ENCODE results near the gene ARAP3. TPM values are rescaled to one million over a fixed set of nuclear protein-coding genes. Genes with fewer than 3 reads are reported as not detected.

Gene ARAP3
- polyA plus RNA-seq, 3 donors from 2014 or later = 0.68 to 1.3 TPM; not detected in 1

DNA sequence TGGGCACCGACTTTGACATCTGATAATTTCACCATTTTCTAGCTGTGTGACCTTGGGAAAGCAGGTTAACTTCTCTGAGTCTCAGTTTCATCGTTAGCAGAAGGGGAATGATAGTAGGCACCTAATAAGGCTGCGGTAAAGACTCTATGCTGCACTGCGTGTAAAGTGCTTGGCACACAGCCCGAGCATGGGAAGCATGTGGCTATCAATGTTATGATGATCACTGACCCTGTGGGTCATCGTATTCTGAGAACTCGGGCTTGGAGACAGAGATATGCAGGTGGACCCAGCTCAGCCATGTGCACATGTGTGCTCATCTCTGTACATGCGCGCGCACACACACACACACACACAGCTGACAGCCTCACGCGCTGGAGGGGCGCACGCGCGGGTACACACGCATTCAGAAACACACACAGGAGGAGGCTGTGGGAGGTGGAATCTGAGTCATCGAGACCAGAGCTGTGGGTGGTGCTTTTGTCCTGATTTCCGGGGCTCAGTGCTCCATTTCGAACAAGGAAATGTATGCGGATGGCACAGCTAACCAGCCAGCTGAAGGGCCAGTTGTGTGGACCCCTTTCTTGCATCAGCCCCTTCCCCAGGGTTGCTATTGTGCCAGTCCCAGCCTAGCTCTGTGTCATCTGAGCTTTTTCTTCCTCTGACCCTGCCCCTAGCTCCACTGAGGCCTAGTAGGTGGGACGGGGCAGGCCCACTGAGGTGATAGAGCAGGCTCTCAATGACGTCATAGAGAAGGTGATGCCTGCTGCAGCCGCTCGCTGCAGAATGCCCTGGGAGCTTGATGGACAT, 11.1 kb upstream of the ARAP3 start:
- H3K36me3 Mint-ChIP-seq = no peaks in the 10 kb centered on the region
- peaks cover 3 to 6% (median 6%) of the 10 kb centered on the region in 3 donors for H3K27me3 Mint-ChIP-seq (ENCODE audit: low read depth in 3 of 3)
- peak overlapping the region in 3 of 5 donors; percentile 61 to 84 (median 83) for H3K4me3 Mint-ChIP-seq
- peak in 1 of 3 donors; percentile 50 for DNase-seq
- peaks cover 11 to 12% of the 10 kb centered on the region in 2 donors for H3K4me1 Mint-ChIP-seq
- no peaks in the 10 kb centered on the region for H3K9me3 Mint-ChIP-seq
- peak overlapping the region in 2 of 6 donors; percentile 61 to 70 for H3K27ac Mint-ChIP-seq

DNA sequence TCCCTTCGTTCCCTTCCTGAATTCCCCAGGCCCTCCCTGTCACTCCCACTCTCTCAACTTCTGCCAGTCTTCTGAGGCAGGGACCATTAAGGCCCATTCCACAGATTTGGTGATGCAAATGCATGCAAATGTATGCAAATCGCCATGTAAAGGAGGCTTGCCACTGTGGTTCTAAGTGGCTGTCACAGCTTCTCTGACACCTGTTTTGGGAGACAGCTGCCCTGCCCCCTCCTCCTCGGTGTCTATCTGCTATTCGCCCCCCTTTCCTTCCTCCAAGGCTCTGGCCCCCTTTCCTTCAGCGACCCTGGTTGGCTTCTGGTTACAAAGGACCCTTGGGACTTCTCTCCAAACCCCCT, 10.5 kb upstream of the ARAP3 start:
- H3K4me1 Mint-ChIP-seq = peaks cover 11 to 12% of the 10 kb centered on the region in 2 donors
- peak overlapping the region; percentile 56 to 84 (median 75) for H3K4me3 Mint-ChIP-seq
- no peaks in the 10 kb centered on the region for H3K36me3 Mint-ChIP-seq
- peaks cover 3 to 6% (median 6%) of the 10 kb centered on the region in 3 donors for H3K27me3 Mint-ChIP-seq (ENCODE audit: low read depth in 3 of 3)
- peak overlapping the region in 1 of 6 donors; percentile 51 for H3K27ac Mint-ChIP-seq
- DNase-seq = no peak
- H3K9me3 Mint-ChIP-seq = no peaks in the 10 kb centered on the region

DNA sequence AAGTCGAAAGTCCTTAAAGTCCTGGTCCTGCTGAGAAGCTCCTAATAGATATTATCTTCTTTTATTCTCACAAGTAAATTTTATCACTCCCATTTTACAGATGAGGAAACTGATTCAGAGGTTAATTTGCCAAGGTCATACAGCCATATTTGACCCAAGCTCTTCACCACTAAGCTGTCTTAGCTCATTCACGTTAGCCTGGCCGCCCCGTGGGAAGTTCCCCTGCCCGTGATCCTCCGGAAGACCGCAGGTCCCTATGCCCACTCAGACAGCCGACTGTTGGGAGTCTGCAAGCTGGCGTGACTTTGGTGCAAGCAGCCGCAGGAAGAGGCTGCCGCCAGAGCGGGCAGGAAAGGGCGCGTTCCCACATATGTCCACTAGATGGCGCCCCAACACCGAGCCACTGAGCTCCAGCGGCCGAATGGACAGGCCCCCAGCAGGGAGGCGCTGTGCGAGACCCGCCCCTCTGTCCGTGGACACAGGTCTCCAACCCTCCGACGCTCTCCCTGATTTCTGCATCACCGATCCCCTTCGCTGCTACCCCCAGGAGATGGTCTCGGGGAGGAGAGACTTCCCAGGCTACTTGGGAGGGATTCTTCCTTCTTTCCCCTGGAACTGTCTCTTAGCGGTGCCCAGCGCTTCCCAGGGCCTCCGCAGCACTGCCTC, 10.0 kb upstream of the ARAP3 start:
- no peaks in the 10 kb centered on the region for H3K9me3 Mint-ChIP-seq
- H3K27me3 Mint-ChIP-seq (ENCODE audit: low read depth in 3 of 3) = peaks cover 3 to 6% (median 6%) of the 10 kb centered on the region in 3 donors
- DNase-seq = peak; percentile 81 to 85 (median 82)
- H3K4me1 Mint-ChIP-seq = peaks cover 11 to 12% of the 10 kb centered on the region in 2 donors
- no peaks in the 10 kb centered on the region for H3K36me3 Mint-ChIP-seq
- H3K27ac Mint-ChIP-seq = peak overlapping the region in 1 of 6 donors; percentile 51
- H3K4me3 Mint-ChIP-seq = peak overlapping the region; percentile 56 to 84 (median 75)

DNA sequence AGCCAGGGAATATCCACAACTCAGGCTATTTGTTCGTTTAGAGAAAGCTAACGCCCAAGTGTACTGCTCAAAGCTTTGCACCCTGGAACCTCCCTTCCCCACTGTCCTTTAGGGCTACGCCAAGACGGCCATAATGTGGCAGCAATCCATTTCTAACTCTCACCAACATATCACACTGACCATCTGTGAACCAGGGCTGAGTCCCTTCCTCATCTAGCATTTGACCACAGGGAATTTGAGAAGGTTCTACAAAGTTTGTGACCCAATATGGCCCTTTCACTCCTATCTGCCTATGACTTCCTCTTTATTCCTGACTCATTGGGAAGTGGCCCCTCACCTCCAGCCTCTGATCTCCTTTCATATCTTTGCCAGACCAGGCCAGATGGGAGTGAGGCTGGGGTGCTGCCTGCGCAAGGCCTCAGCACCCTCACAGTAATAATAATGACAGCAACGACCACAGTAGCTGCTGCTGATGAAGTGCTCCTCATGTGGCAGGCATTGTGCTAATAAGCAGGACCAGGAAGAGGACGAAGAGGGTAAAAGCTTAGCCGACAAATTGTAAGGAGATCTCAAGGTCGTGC, 9.3 kb upstream of the ARAP3 start:
- Mint-ChIP-seq H3K36me3 (no peaks in the 10 kb centered on the region), H3K4me3 (no peak overlapping the region), H3K4me1 (peaks cover 11 to 12% of the 10 kb centered on the region in 2 donors), H3K27me3 (ENCODE audit: low read depth in 3 of 3) (peaks cover 3 to 6% (median 6%) of the 10 kb centered on the region in 3 donors), H3K27ac (peak overlapping the region in 1 of 6 donors; percentile 55), H3K9me3 (no peaks in the 10 kb centered on the region)
- no peak for DNase-seq

DNA sequence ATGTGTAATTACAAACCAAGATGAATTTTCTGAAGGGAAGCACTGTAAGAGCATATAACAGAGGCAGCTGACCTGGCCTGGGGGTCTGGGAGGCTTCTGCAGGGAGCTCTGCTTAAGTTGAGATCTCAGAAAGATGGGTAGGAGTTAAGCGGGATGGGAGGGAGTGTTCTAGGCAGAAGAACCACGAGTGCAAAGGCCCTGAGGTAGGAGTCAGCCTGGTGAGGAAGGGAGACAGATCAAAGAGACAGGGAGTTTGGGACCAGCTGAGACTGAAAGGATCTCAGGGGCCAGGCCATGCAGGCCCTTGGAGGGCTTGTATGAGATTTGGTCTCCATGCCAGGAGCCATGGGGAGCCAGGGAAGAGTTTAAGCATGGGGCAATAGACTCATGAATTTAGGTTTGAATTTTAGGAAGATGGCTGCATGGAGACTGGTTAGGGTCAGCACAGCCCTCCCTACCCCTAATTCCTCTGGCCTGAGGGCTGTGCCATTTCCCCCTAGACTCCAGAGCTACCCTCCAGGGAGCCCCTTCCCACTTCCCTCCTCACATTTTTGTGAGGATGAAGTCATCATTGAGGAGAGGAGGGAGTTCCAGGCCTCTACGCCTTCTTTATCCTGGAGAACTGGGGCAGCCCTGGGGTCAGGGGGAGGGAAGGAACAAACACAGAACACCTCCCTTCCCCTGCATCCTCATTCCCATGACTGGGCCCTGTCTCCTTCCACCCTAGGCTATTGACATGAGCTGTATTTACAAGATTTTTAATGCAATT, 4.8 kb upstream of the ARAP3 start:
- peaks cover 20 to 27% of the 10 kb centered on the region in 2 donors for H3K4me1 Mint-ChIP-seq
- peaks cover 7 to 13% (median 12%) of the 10 kb centered on the region in 3 donors for H3K27me3 Mint-ChIP-seq (ENCODE audit: low read depth in 3 of 3)
- H3K9me3 Mint-ChIP-seq = no peaks in the 10 kb centered on the region
- no peak overlapping the region for H3K4me3 Mint-ChIP-seq
- DNase-seq = no peak
- peak overlapping the region in 1 of 6 donors; percentile 2 for H3K27ac Mint-ChIP-seq
- H3K36me3 Mint-ChIP-seq = no peaks in the 10 kb centered on the region

DNA sequence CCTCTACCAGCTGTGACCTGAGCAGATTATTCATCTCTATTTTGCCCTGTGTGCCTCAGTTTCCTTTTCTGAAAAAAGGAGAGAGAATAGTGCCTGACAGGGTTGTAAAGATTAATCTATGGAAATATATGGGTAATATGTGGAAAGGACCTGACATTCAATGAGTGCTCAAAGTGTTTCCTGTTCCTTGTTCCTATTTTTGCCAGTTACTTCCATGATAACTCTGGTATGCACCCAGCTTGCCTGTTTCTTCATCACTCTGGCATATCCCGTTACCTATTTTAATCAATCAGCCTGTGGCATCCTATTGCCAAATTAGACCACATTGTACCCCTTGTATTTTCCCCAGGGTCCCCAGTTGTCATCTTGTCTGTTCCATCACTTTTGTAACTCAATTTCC, 3.6 kb upstream of the ARAP3 start:
- peaks cover 7 to 18% (median 8%) of the 10 kb centered on the region in 3 donors for H3K27me3 Mint-ChIP-seq (ENCODE audit: low read depth in 3 of 3)
- peak overlapping the region in 3 of 6 donors; percentile 34 to 69 (median 41) for H3K27ac Mint-ChIP-seq
- H3K36me3 Mint-ChIP-seq = no peaks in the 10 kb centered on the region

DNA sequence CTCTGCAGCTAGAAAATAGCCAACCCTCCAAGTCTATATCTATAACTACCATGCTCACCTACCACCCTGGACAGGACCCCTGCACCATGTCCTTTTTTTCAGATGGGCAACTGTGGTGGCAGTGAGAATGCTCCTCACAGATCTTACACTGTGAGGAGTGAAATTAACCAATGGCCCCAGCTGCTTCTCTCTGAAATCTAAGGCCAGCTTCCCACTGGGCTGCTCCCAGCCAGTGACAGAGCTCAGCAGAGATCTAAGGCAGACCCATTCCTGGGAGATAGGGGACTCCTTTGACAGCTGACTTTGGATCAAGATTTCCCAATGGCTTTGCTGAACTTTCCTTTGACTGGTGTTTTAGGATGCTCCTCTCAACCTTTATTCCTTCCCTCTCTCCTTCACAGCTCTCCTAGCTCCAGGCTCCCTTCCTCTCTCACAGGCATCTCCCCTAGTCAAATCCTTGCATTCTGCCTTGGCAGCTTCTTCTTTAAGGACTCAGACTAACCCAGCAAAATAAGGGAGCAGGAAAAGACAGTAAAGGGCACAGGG, 1.6 kb upstream of the ARAP3 start:
- Mint-ChIP-seq H3K4me1 (peaks cover 28 to 38% of the 10 kb centered on the region in 2 donors), H3K27ac (peak overlapping the region; percentile 50 to 98 (median 88)), H3K4me3 (peak overlapping the region; percentile 55 to 94 (median 89)), H3K9me3 (no peaks in the 10 kb centered on the region), H3K36me3 (no peaks in the 10 kb centered on the region), H3K27me3 (ENCODE audit: low read depth in 3 of 3) (peaks cover 8 to 15% (median 9%) of the 10 kb centered on the region in 3 donors)
- DNase-seq = no peak

More for the DNA sequence above, 3.6 kb upstream of the ARAP3 start:
- Mint-ChIP-seq H3K4me1 (peaks cover 28 to 36% of the 10 kb centered on the region in 2 donors), H3K4me3 (peak overlapping the region in 1 of 5 donors; percentile 10), H3K9me3 (no peaks in the 10 kb centered on the region)
- DNase-seq = no peak

DNA sequence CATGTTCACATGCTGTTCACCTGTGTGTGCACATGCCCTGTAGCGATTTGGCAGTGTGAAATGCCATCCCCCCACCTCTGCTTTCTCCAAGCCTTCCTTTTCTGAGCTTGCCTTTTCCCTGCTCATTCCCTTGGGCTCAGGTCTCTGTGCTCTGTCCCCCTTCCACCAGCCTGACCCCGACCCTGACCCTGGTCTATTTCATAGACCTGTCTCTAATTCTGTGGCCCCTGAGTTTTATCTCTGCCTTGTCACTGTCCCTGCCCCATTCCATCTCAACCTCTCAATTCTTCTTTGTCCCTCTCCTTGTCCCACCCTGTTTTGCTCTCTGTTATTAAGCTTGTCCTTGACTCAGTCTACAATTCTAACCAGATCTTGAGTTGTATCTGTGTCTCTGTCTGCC, 735 bp downstream of the ARAP3 start:
- Mint-ChIP-seq H3K4me1 (peaks cover 28 to 38% of the 10 kb centered on the region in 2 donors), H3K4me3 (peak overlapping the region; percentile 68 to 89 (median 78)), H3K27me3 (ENCODE audit: low read depth in 3 of 3) (peaks cover 8 to 15% (median 11%) of the 10 kb centered on the region in 3 donors), H3K36me3 (peaks cover 0 to 3% (median 0%) of the 10 kb centered on the region in 3 donors), H3K9me3 (no peaks in the 10 kb centered on the region), H3K27ac (peak overlapping the region; percentile 56 to 88 (median 72))
- no peak for DNase-seq

DNA sequence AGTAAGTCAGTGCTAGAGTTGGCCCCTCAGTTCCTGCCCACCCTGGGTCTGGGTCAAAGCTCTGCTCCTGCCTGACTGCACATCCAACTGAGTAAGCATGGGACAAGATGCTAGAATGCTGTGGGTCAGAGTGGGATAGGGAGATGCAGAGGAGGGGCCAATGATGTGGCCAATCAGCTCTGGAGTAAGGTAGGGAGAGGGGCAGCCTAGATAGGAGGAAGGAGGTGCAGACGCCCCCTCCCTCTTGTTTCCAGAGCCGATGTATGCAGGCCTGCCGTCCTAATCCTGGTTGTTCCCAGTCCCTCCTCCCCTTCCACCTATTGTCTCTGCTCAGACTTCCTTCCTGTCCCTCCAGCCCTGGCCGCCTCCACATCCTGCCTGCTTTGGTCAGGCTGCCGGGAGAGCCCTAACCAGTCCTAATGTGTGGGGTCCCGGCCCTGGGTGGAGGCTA, 1.3 kb downstream of the ARAP3 start:
- no peaks in the 10 kb centered on the region for H3K9me3 Mint-ChIP-seq
- peak overlapping the region; percentile 51 to 89 (median 74) for H3K4me3 Mint-ChIP-seq
- peak overlapping the region in 3 of 6 donors; percentile 11 to 61 (median 30) for H3K27ac Mint-ChIP-seq
- H3K4me1 Mint-ChIP-seq = peaks cover 28 to 38% of the 10 kb centered on the region in 2 donors
- no peak for DNase-seq
- H3K36me3 Mint-ChIP-seq = peaks cover 0 to 3% (median 0%) of the 10 kb centered on the region in 3 donors
- peaks cover 8 to 15% (median 11%) of the 10 kb centered on the region in 3 donors for H3K27me3 Mint-ChIP-seq (ENCODE audit: low read depth in 3 of 3)

DNA sequence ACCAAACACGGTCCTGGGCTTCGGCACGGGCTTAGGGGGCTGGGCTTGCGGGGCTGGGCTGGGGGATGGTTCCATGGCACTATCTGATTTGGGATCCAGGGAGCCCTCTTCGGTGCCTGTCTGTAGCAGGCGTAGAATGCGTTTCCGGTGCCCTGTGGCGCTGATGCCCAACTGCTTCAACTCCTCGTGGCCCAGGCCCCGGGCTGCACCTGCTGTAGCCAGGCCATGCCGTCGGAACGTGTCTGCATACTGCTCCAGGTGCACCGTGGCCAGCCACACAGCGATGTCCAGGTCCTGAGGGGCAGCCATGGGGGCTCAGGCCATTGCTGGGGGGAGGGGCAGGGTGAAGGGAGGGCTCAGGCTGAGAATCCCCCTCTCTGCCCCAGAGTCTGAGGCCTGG, 1.9 kb downstream of the ARAP3 start:
- peaks cover 28 to 38% of the 10 kb centered on the region in 2 donors for H3K4me1 Mint-ChIP-seq
- no peak for DNase-seq
- H3K9me3 Mint-ChIP-seq = no peaks in the 10 kb centered on the region
- H3K27me3 Mint-ChIP-seq (ENCODE audit: low read depth in 3 of 3) = peaks cover 8 to 15% (median 11%) of the 10 kb centered on the region in 3 donors
- no peak overlapping the region for H3K27ac Mint-ChIP-seq
- H3K36me3 Mint-ChIP-seq = peaks cover 0 to 3% (median under 1%) of the 10 kb centered on the region in 3 donors
- H3K4me3 Mint-ChIP-seq = no peak overlapping the region

DNA sequence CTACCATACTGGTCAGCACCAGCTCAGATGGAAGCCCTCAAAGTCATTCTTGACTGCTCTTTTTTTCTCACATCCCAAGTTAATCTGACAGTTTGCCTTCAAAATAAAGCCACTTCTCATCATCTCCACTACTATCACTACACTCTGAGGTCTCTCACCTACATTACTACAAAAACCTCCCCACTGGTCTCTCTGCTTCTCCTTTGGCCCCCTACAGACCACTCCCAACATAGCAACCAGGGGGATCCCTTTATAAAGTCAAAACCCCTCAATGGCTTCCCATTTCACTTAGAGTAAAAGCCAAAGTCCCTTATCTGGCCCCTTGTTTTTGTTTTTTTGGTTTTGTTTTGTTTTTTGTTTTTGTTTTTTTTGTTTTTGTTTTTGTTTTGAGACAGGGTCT, 4.6 kb downstream of the ARAP3 start:
- peaks cover 3 to 7% (median 5%) of the 10 kb centered on the region in 3 donors for H3K27me3 Mint-ChIP-seq (ENCODE audit: low read depth in 3 of 3)
- H3K4me3 Mint-ChIP-seq = no peak overlapping the region
- peaks cover 11 to 16% of the 10 kb centered on the region in 2 donors for H3K4me1 Mint-ChIP-seq
- H3K27ac Mint-ChIP-seq = peak overlapping the region in 2 of 6 donors; percentile 23 to 65
- no peak for DNase-seq
- no peaks in the 10 kb centered on the region for H3K9me3 Mint-ChIP-seq
- H3K36me3 Mint-ChIP-seq = peaks cover 0 to 7% (median 7%) of the 10 kb centered on the region in 3 donors

DNA sequence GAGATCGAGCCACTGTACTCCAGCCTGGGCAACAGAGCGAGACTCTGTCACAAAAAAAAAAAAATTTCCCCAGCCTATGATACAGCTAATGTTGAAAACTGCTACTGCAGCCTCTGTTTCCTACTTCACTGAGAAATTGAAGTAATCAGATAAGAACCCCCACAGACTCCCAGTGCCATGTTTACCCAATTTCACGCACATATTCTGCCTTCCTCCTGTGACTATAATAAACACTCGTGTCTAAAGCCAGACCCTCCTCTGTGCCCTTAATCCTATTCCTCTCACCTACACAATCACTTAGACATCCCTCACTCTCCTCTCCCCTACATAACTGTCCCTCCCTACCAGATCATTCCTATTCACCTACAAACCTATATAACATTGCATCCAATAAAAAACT, 6.4 kb downstream of the ARAP3 start:
- H3K36me3 Mint-ChIP-seq = peaks cover 0 to 7% (median 7%) of the 10 kb centered on the region in 3 donors
- H3K4me1 Mint-ChIP-seq = peaks cover 0 to 2% of the 10 kb centered on the region in 2 donors
- H3K27ac Mint-ChIP-seq = no peak overlapping the region
- no peak for DNase-seq
- no peak overlapping the region for H3K4me3 Mint-ChIP-seq
- H3K9me3 Mint-ChIP-seq = no peaks in the 10 kb centered on the region
- peaks cover 0 to 4% (median 0%) of the 10 kb centered on the region in 3 donors for H3K27me3 Mint-ChIP-seq (ENCODE audit: low read depth in 3 of 3)

DNA sequence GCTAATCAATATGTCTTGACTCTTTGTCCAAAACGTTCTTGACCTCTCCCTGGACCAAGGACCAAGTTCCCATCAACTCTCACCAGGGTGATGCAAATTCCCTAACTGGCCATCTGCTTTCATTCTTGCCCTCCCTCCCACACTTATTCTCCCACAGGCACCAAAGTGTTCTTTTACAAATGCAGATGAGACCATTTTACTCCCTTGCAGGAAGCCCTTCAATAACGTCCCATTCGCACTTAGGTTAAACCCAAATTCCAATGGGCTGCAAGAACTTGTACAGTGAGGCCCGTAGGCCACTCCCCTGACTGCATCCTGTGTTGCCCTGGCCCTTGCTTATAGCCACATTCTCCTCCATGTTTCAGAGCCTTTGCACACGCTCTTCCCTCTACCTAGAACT, 7.3 kb downstream of the ARAP3 start:
- Mint-ChIP-seq H3K27me3 (ENCODE audit: low read depth in 3 of 3) (peaks cover 0 to 4% (median 0%) of the 10 kb centered on the region in 3 donors), H3K36me3 (peaks cover 0 to 13% (median 7%) of the 10 kb centered on the region in 3 donors), H3K9me3 (no peaks in the 10 kb centered on the region), H3K27ac (peak overlapping the region in 1 of 6 donors; percentile 31), H3K4me1 (no peaks in the 10 kb centered on the region), H3K4me3 (no peak overlapping the region)
- no peak for DNase-seq

Measured in immature natural killer cell (primary cell).